Mucosa of gallbladder (tissue), 1 donor: Measurements from ENCODE around the gene AREL1. TPM values are rescaled to one million over a fixed set of nuclear protein-coding genes. Genes with fewer than 3 reads are reported as not detected.

ENCODE experiments used
- DNase-seq: peaks from one replicate; pipeline ENCODE4 v3.0.0-alpha.2; 2020; ENCODE audit warnings: low spot score
- total RNA-seq: library from RNA; stranded (reverse); gene quantifications from one replicate; pipeline ENCODE4 v1.2.1, GENCODE V29; 2021
- donor health status: DM: no; HTN: no; CAD: no.

The AREL1 gene
- total RNA-seq, 1 donor from 2014 or later: 34.3 TPM

DNA sequence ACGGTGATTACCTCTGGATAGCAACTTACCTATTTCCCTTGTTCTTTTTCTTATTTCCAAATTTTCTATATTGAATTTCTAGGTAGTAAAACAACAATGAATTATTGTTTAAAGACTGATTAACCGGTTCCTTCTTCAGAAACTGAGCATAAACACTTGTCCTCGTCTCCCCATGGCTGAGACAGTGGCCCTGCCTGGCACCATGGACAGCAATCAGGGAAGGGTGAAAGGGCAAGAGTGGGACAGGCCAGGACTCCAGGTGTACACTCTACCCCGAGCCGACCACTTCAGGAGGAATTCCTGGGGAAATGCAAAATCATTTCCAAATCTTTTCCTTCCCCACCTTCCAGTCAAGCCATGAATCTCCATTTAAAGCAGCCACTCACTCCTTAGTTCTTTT lies 52.0 kb downstream of the AREL1 start:
- no peak for DNase-seq

- no peak for DNase-seq
Observed at GRCh38 chr14:74660167-74660566, 52.7 kb downstream of the AREL1 start.

DNA sequence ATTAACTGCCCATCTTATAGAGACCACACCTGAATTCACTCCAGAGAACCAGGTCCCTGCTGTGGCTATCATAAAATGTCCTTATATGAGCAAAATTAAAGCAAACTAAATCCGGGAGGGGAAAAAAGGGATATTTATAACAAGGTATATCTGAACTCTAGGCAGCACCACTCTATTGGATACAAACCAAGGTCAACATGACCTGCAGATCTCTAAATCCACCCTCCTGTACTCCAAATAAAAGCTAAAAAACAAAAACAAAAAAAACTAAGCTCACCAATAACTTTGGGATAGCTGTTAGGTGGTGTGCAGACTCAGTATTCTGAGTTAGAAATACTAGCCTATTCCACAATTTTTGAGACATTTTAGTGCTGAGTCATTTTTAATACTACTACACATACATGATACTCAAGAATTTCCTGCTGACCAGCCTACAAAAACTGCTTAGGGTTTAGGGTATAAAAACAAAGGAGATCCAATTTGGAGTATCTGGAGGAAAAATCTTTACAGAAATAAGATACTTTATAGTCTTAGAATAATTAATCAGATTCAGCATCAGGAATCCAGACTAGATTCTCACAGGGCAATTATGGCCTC lies 54.2 kb downstream of the AREL1 start:
- no peak for DNase-seq

DNA sequence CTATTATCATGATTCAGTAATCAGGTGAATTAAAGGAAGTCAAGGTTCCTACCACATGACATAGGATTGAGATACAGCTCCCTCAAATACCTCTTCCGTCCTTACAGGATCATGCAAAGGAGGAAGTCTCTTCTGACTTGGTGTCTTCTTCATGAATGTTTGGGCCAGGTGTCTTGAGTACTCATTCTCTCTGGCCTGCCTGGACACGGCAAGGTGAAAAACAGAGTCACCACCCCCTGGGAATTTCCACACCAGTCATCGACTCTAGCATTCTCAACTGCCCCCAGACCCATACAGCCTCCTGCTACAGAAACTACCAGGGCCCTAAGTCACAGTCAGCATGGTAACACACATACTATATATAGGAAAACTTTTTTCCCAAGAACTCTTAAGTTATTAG lies 55.9 kb downstream of the AREL1 start:
- no peak for DNase-seq

DNA sequence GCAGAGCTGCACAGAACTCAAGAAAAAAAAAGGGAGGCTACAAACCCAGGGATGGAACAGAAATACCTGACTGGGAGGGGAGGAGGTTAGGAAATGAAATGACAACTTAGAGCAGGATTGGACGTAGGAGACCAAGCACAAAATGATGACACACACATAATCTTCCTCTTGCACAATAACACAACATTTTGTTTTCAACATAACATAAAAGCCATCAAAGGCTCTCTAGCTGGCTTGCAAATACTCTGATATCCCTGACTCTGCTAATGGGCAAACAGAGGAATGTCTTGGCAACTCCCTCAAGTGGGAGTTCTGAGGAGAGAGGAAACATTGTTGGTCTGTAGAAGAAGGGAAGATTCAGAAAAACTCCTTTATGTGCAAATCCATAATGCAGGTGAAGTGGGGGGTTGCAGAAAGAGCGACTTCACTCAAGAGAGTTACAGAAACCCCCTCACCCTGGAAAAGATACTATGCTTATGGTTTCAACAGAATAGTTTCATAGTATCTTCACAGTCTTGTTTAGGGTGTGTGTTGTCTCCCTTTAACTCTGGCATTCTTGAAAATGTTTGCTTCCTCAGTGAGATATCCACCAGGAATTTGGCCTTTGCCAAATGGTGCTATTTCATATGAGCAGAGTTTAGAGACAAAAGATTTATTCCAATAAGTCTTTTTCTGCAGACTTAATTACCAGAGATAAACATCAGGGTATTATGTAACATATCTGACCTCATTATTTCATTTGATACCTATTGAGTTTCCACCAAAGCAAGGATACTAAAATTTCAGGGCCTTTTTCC lies 57.1 kb downstream of the AREL1 start:
- DNase-seq: no peak

GRCh38 chr14:74654931-74655330 lies 57.9 kb downstream of the AREL1 start:
- DNase-seq: no peak

GRCh38 chr14:74653386-74654138 lies 59.3 kb downstream of the AREL1 start:
- no peak for DNase-seq

DNA sequence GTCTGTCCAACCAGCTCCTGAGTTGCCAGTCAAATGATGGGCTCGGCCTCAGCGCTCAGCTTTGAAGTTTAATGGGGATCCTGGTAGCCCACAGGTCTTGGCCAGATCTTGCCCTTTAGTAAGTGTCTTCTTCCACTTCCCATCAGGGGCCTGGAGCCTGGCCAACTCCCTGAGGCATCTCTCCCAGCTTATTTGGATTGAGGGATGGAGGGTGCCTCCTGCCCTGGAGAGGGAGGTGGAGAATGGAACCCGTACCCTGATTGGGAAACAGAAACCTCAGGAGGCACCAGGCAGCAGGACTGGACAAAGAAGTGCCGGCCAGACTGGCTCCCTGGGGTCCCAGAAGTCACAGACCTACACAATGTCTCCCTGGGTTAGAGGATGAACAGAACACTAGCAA lies 60.3 kb downstream of the AREL1 start:
- no peak for DNase-seq

GRCh38 chr14:74650927-74651686 lies 61.8 kb downstream of the AREL1 start:
- no peak for DNase-seq

DNA sequence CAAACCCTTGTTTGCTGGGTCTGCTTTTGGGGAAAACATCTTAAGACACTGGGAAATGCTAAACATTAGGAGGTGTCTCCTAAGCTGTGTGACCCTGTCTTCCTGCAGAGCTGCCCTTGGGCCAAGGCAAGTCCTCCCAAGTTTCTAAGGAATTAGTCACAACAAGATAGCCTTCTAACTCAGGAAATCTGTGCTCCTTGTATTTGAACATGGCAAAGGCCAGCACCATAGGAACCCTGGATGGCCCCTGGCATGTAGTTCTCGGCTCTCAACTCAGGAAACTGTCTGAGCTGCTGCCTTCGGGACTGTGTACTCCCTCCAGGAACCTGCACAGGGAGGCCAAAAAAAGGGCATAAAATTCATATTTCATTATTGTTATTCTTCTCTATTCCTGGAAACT lies 63.2 kb downstream of the AREL1 start:
- no peak for DNase-seq

DNA sequence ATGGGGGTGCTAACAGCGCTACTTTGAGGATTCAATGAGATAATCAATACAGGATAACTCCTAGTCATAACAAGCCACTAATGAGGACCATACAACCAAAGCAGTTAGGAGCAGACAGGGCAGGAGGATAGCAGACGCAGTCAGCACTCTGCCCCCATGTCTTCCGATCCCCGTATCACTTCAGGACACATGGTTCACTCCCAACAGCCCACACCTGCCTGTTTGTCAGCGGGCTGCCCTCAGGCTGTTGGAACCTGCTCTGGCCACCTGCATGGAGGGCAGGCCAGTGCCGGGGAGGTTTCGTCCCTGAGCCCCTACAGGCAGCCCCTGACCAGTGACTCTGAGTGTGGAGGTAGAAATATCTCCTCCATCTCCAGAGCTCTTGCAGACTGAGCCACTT lies 63.7 kb downstream of the AREL1 start:
- DNase-seq: no peak

DNA sequence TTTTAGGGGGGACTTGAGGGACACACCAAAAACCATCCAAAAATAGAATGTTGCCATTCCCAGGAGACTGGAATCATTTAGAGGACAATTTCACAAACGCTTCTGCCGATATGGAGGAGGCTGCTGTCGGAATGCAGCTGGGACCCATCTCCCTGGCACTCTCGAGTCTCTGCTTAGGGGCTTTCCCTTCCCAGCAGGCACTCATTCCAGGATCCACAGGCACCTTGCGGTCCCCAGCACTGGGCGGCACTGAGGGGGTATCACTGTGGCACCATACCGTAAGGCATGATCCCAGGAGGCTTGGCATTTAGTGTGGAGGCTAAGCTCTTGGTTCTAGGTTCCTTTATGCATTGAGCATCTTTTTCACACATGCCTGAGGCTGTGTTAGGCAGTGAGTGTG lies 64.3 kb downstream of the AREL1 start:
- DNase-seq: no peak

DNA sequence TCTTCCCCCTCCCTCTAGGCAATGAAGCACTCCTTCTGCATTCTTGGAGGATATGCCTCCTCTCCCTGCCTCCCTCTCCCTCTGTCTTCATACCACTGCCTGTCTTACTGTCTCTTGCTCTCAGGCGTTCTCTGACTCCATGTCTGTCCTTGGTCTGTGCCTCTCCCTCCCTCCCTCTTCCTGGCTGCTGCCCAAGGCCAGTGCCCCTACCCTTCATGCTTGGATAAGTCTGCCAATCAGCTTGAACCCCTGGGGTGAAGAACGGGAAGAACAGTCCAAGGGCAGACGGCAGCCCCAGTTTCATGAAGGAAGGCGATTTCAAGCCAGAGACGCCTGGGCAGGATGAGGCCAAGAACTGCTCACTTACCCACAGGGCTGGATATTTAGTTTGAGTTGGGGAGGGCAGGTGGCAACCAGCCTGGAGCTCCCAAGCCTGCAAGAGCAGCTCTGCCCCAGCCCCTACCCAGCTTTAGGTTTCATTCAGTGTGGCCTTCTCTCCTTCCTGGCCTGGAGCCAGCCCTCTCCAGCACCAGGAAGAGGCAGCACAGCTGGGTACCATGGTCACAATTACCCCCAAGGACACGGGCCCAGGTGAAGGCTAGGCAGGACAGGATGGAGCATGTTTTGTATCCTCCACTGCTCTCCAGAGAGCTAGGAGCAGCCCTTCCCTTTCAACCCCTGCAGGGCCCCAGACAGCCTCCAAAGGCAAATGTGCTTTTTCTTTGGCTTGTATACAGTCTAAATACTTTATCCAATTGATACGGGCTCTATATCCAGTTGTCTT lies 65.0 kb downstream of the AREL1 start:
- DNase-seq: no peak

GRCh38 chr14:74647061-74647677 lies 65.7 kb downstream of the AREL1 start:
- no peak for DNase-seq

- no peak for DNase-seq
Observed at GRCh38 chr14:74645756-74646470, 67.0 kb downstream of the AREL1 start.

DNA sequence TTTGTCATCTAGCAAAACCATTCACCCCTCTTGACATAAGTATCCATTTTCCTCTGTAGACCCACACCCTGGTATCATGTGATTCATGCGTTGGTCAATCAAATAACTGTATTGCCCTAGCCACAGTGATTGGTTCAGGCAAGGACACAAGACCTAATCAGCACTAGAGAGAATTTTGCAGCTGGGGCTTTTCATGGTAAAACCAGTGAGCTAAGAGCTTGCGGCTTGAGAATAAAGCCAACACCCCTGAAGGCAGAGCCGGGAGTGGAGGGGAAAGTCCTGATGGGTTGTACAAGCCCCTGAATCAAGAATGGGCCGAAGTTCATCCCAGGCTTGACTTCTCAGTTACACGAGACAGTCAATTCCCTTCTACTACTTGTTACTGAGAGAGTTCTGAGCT lies 67.6 kb downstream of the AREL1 start:
- DNase-seq: no peak

GRCh38 chr14:74641601-74642391 lies 71.1 kb downstream of the AREL1 start:
- DNase-seq: no peak

DNA sequence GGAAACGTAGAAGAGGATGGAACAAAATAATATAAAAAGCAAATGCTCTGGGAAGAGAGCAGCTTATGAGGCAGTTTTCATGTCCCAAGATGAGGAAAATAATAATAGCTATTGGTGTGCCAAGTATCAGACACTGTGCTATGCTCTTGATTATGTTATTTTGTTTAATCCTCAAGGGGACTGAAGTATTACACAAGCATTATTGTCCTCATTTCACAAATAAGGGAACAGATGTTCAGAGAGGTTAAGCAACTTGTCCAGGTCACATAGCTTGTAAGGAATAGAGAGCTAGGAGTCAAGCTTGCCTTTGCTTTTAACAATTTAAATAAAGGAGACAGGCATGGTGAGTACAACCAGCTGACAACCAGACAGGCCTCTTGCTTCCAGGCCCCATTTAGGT lies 73.9 kb downstream of the AREL1 start:
- DNase-seq: no peak

DNA sequence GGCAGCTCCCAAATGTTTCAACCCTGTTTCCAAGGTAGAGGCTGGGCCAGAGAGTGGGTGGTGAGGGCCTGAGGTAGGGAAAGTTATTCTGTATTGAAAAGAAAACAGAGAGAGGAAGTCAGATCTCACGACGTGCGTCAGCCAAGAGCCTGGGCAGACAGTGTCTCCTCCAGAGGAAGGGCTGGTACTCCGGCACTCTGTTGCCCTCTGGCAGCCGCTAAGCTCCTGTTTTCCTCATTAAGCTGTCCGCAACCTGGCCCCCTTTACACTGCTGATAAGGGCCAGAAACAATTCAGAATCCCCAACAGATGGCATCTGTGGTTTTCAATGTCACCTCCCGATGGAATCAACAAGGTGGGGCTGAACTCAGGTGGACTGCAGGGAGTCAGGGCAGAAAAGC lies 74.8 kb downstream of the AREL1 start:
- DNase-seq: no peak

GRCh38 chr14:74637178-74637550 lies 75.7 kb downstream of the AREL1 start:
- DNase-seq: no peak
